ENCODE results near the gene CAMTA1. TPM values are rescaled to one million over a fixed set of nuclear protein-coding genes. Genes with fewer than 3 reads are reported as not detected.

The CAMTA1 gene
- total RNA-seq, 1 experiment from 2014 or later, result 82.2 TPM

DNA sequence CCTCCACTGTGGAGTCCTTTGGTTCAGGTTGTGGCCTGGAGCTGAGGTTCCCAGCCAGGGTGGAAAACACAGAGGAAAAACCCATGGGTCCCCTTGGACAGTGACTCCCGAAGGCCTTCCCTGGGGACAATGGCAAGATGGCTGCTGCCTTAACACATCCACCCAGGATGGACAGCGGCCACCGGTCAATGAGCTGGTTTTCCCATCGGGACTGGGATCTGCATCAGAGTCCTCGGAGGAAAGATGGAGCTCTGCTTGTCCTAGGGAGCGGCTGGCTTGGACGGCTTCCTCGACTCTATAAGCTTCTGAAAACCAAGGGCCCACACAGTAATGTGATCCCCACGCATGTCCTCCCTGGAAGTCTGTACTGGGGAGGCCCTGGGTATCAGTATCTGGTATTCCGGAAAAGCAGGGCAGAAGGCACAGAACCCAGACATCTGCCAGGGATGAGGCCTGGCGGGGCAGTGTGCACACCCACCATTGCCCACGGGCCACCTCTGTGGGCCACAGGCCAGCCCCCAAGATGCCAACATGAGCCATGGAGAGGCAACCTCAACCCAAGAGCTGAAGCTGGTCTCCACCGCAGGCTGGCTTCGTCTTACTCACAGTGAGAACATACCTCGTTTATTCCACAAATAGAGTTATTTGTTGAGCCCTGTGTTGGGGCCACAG is 891.2 kb downstream of the CAMTA1 start:
- in situ Hi-C loops (cut with HindIII; ENCODE audit: low pct_unique_long_range_greater_than_20kb, low sequenced_read_pairs), result no loop called here
- POLR2A ChIA-PET, result interaction anchor here (0.8 kb wide), 1 partner anchor 89 kb away, joined by 4 read pairs; no protein-coding TSS in a partner anchor
- peaks cover 2% of the 10 kb centered on the region for H3K27me3 ChIP-seq (ENCODE audit: control insufficient read depth, insufficient read depth, low read length)

DNA sequence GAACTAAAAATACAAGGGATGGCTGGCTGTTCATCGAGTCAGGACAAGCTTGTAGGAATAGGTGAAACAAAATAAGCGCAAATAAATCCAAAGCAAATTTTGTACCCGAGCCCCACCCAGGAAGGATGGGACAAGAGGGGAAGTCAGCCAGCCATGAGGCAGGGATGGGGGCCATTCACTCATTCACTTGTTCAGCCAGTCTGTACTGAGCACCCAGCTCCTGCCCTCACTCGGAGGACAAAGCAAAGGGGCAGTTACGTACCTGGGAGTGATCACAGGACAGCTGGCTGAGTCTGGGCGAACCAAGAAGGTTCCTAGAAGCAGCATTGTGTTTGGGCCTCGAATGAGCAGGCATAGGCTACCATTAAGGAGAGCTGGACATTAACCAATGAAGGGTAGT is 891.9 kb downstream of the CAMTA1 start:
- no peak overlapping the region for H3K4me3 ChIP-seq (ENCODE audit: low read depth in 2 of 2, low read length in 2 of 2)
- POLR2A ChIA-PET, result no interaction called here
- peaks cover 2% of the 10 kb centered on the region for H3K27me3 ChIP-seq (ENCODE audit: control insufficient read depth, insufficient read depth, low read length)
- H3K4me1 ChIP-seq (ENCODE audit: control insufficient read depth, insufficient read depth, low read length), result no peaks in the 10 kb centered on the region
- H3K36me3 ChIP-seq (ENCODE audit: control insufficient read depth, insufficient read depth, low read length), result no peaks in the 10 kb centered on the region
- H3K27ac ChIP-seq (ENCODE audit: low read length), result no peak overlapping the region
- BruUV-seq (replicated peaks), result no TSS peak
- TF ChIP-seq SIN3A (IDR thresholded peaks at IDR 0.05; ENCODE audit: borderline replicate concordance, insufficient read depth, low read depth, low read length), result no peak
- TF ChIP-seq POLR2AphosphoS5 (IDR thresholded peaks at IDR 0.05; ENCODE audit: low read depth, low read length), result no peak
- TF ChIP-seq TCF7L2 (IDR thresholded peaks at IDR 0.05; ENCODE audit: low read depth, low read length), result no peak
- TF ChIP-seq, protein P1, sequence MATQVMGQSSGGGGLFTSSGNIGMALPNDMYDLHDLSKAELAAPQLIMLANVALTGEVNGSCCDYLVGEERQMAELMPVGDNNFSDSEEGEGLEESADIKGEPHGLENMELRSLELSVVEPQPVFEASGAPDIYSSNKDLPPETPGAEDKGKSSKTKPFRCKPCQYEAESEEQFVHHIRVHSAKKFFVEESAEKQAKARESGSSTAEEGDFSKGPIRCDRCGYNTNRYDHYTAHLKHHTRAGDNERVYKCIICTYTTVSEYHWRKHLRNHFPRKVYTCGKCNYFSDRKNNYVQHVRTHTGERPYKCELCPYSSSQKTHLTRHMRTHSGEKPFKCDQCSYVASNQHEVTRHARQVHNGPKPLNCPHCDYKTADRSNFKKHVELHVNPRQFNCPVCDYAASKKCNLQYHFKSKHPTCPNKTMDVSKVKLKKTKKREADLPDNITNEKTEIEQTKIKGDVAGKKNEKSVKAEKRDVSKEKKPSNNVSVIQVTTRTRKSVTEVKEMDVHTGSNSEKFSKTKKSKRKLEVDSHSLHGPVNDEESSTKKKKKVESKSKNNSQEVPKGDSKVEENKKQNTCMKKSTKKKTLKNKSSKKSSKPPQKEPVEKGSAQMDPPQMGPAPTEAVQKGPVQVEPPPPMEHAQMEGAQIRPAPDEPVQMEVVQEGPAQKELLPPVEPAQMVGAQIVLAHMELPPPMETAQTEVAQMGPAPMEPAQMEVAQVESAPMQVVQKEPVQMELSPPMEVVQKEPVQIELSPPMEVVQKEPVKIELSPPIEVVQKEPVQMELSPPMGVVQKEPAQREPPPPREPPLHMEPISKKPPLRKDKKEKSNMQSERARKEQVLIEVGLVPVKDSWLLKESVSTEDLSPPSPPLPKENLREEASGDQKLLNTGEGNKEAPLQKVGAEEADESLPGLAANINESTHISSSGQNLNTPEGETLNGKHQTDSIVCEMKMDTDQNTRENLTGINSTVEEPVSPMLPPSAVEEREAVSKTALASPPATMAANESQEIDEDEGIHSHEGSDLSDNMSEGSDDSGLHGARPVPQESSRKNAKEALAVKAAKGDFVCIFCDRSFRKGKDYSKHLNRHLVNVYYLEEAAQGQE (IDR thresholded peaks at IDR 0.05; ENCODE audit: insufficient read depth in 1 of 2, low read depth in 2 of 2, low read length in 1 of 2), result no peak
- TF ChIP-seq, protein P2, sequence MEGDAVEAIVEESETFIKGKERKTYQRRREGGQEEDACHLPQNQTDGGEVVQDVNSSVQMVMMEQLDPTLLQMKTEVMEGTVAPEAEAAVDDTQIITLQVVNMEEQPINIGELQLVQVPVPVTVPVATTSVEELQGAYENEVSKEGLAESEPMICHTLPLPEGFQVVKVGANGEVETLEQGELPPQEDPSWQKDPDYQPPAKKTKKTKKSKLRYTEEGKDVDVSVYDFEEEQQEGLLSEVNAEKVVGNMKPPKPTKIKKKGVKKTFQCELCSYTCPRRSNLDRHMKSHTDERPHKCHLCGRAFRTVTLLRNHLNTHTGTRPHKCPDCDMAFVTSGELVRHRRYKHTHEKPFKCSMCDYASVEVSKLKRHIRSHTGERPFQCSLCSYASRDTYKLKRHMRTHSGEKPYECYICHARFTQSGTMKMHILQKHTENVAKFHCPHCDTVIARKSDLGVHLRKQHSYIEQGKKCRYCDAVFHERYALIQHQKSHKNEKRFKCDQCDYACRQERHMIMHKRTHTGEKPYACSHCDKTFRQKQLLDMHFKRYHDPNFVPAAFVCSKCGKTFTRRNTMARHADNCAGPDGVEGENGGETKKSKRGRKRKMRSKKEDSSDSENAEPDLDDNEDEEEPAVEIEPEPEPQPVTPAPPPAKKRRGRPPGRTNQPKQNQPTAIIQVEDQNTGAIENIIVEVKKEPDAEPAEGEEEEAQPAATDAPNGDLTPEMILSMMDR (IDR thresholded peaks at IDR 0.05), result no peak
- intact Hi-C loops (cut with micrococcal nuclease; ENCODE audit: unreplicated experiment), result no loop called here
- DNase-seq (ENCODE audit: low read depth, low spot score) (no peak), ATAC-seq (no peak)
- no peaks in the 10 kb centered on the region for H3K9me3 ChIP-seq (ENCODE audit: control insufficient read depth, insufficient read depth, low read depth, low read length)
- CTCF ChIA-PET, result interaction anchor here (0.6 kb wide), 1 partner anchor 40 kb away, joined by 3 read pairs; no protein-coding TSS in a partner anchor
- in situ Hi-C loops (cut with HindIII; ENCODE audit: low pct_unique_long_range_greater_than_20kb, low sequenced_read_pairs), result no loop called here

More for the DNA sequence above, 891.2 kb downstream of the CAMTA1 start:
- no TSS peak for BruUV-seq (replicated peaks)
- Histone ChIP-seq H3K4me3 (ENCODE audit: low read depth in 2 of 2, low read length in 2 of 2) (no peak overlapping the region), H3K9me3 (ENCODE audit: control insufficient read depth, insufficient read depth, low read depth, low read length) (no peaks in the 10 kb centered on the region), H3K27ac (ENCODE audit: low read length) (no peak overlapping the region), H3K36me3 (ENCODE audit: control insufficient read depth, insufficient read depth, low read length) (no peaks in the 10 kb centered on the region), H3K4me1 (ENCODE audit: control insufficient read depth, insufficient read depth, low read length) (no peaks in the 10 kb centered on the region)
- intact Hi-C loops (cut with micrococcal nuclease; ENCODE audit: unreplicated experiment), result no loop called here
- TF ChIP-seq POLR2AphosphoS5 (IDR thresholded peaks at IDR 0.05; ENCODE audit: low read depth, low read length) (no peak), SIN3A (IDR thresholded peaks at IDR 0.05; ENCODE audit: borderline replicate concordance, insufficient read depth, low read depth, low read length) (no peak), TCF7L2 (IDR thresholded peaks at IDR 0.05; ENCODE audit: low read depth, low read length) (no peak)
- TF ChIP-seq, protein P1 (IDR thresholded peaks at IDR 0.05; ENCODE audit: insufficient read depth in 1 of 2, low read depth in 2 of 2, low read length in 1 of 2), result no peak
- TF ChIP-seq, protein P2 (IDR thresholded peaks at IDR 0.05), result no peak
- DNase-seq (ENCODE audit: low read depth, low spot score) (no peak), ATAC-seq (no peak)
- CTCF ChIA-PET, result no interaction called here
